HepG2 (cell line): ENCODE results near the gene SNRPD3. TPM values are rescaled to one million over a fixed set of nuclear protein-coding genes. Genes with fewer than 3 reads are reported as not detected.

Source experiments
- FOXA3 ChIP-seq: IDR thresholded peaks from 2 replicates; pipeline ENCODE4 v1.6.1; 2016; ENCODE audit warnings: missing genetic modification reagents, missing compliant biosample characterization
- HCFC1 ChIP-seq: fragments of 150-350 bp; IDR thresholded peaks from 2 replicates; pipeline ENCODE4 v1.6.1; 2014; ENCODE audit warnings: low read depth, low read length
- HNRNPL ChIP-seq: fragments of 200-400 bp; formaldehyde crosslinking; IDR thresholded peaks from 2 replicates; pipeline ENCODE4 v1.6.1; 2017; ENCODE audit warnings: mild to moderate bottlenecking, low read depth, low read length
- KDM3A ChIP-seq: IDR thresholded peaks from 2 replicates; pipeline ENCODE4 v1.6.1; 2018; ENCODE audit warnings: low read depth, missing compliant biosample characterization
- MIER3 ChIP-seq: IDR thresholded peaks from 2 replicates; pipeline ENCODE4 v1.6.1; 2016; ENCODE audit warnings: missing compliant biosample characterization, borderline replicate concordance
- PAWR ChIP-seq: sonication (generic); formaldehyde crosslinking; IDR thresholded peaks from 2 replicates; pipeline ENCODE4 v1.4.0; 2020; ENCODE audit warnings: missing genetic modification reagents, mild to moderate bottlenecking, borderline replicate concordance
- PHF20 ChIP-seq: sonication (generic); formaldehyde crosslinking; IDR thresholded peaks from 2 replicates; pipeline ENCODE4 v1.5.0; 2020; ENCODE audit warnings: mild to moderate bottlenecking, missing genetic modification reagents
- RFXAP ChIP-seq: sonication (generic); formaldehyde crosslinking; IDR thresholded peaks from 2 replicates; pipeline ENCODE4 v1.4.0; 2020; ENCODE audit warnings: missing genetic modification reagents, borderline replicate concordance
- RORA ChIP-seq: sonication (generic); formaldehyde crosslinking; IDR thresholded peaks from 2 replicates; pipeline ENCODE4 v1.5.0; 2020; ENCODE audit warnings: mild to moderate bottlenecking, missing genetic modification reagents, moderate library complexity
- ZNF180 ChIP-seq: sonication (generic); formaldehyde crosslinking; IDR thresholded peaks from 2 replicates; pipeline ENCODE4 v1.4.0; 2020; ENCODE audit warnings: low read depth, missing genetic modification reagents, borderline replicate concordance
- ZNF550 ChIP-seq: sonication (generic); formaldehyde crosslinking; IDR thresholded peaks from 2 replicates; pipeline ENCODE4 v1.4.0; 2020; ENCODE audit warnings: mild to moderate bottlenecking, missing genetic modification reagents, borderline replicate concordance
- ZNF598 ChIP-seq: sonication (generic); formaldehyde crosslinking; IDR thresholded peaks from 2 replicates; pipeline ENCODE4 v1.5.1; 2020; ENCODE audit warnings: mild to moderate bottlenecking, missing genetic modification reagents, borderline replicate concordance
- ZNF772 ChIP-seq: sonication (generic); formaldehyde crosslinking; IDR thresholded peaks from 2 replicates; pipeline ENCODE4 v1.5.0; 2020; ENCODE audit warnings: mild to moderate bottlenecking, missing genetic modification reagents
- ZSCAN9 ChIP-seq: IDR thresholded peaks from 2 replicates; pipeline ENCODE4 v1.6.1; 2016; ENCODE audit warnings: borderline replicate concordance
- polyA plus RNA-seq, 8 experiments: library from polyadenylated mRNA; depleted of rRNA in 3 of 8; stranded (reverse) in 7 of 8; unstranded in 1 of 8; fragments of >200 nt; fragmentation: Illumina TruSeq in 4 of 8; extraction: Trizol in 4 of 8; gene quantifications; 2 replicates each; pipeline versions ENCODE4 v1.2.1 to v1.2.3, GENCODE V29; 2011 to 2016; ENCODE audit warnings: low read depth in 4 of 8, missing spikeins in 1 of 8, mixed read lengths in 1 of 8; ENCODE audit not compliant: insufficient read depth in 1 of 8
- total RNA-seq, 5 experiments: library from RNA; depleted of rRNA; stranded (reverse); fragments of >200 nt; fragmentation: Illumina TruSeq; extraction: Trizol; gene quantifications; 2 replicates each; pipeline ENCODE4 v1.2.3, GENCODE V29; 2016; ENCODE audit warnings: low read depth in 1 of 5
- TF ChIP-seq, protein P1 (sequence below), 2 experiments: sonication (generic) in 1 of 2; formaldehyde crosslinking in 1 of 2; IDR thresholded peaks; 2 replicates each; pipeline versions ENCODE4 v1.4.0 to v1.6.1; 2016 to 2020; ENCODE audit warnings: borderline replicate concordance in 1 of 2, low read depth in 1 of 2, mild to moderate bottlenecking in 1 of 2, missing genetic modification reagents in 1 of 2
- TF ChIP-seq, protein P2 (sequence below): sonication (generic); formaldehyde crosslinking; IDR thresholded peaks from 2 replicates; pipeline ENCODE4 v1.8.1; 2023; ENCODE audit warnings: mild to moderate bottlenecking, missing genetic modification reagents, borderline replicate concordance
- TF ChIP-seq, protein P3 (sequence below): sonication (generic); formaldehyde crosslinking; IDR thresholded peaks from 2 replicates; pipeline ENCODE4 v1.5.1; 2020; ENCODE audit warnings: missing genetic modification reagents, mild to moderate bottlenecking, borderline replicate concordance
- TF ChIP-seq, protein P4 (sequence below): sonication (generic); formaldehyde crosslinking; conservative IDR thresholded peaks from 2 replicates; pipeline ENCODE4 v1.4.0; 2020; ENCODE audit warnings: missing genetic modification reagents

SNRPD3 gene
- total and polyA plus RNA-seq, 2 of the 13 experiments (the other 11 are each of a cell fraction or from before 2014, with no cell fraction given), result 110 to 209 TPM

DNA sequence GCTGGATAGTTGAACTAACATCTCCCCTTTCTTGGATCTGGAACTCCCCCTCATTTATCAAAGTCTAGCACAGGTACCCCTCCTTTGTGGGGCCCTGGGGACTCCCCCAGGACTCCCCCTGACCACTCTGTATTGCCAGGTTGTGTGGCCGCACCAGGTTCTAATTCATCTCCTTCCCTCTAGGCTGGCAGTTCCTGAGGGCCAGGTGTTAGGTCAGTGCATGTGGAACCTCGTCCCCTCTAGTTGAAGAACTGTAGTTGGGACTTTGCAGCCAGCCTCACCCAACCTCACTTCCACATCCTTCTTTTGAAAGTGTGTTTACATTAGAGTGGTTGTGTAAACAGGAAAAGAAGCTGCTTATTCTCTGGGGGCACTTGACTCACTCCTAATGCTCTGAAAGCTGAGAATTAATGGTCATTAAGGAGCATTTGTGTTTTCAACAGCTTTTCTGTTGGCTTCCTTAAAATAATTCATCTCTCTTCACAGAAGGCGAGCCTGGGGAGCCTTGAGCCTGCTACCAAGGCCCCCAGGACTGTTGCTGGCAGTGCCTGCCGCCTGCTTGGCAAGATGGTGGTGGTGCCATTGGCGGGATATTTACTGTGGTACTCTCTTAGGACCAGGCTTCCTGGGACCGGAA lies 48.9 kb upstream of the SNRPD3 start (continued):
- TF ChIP-seq, protein P1, sequence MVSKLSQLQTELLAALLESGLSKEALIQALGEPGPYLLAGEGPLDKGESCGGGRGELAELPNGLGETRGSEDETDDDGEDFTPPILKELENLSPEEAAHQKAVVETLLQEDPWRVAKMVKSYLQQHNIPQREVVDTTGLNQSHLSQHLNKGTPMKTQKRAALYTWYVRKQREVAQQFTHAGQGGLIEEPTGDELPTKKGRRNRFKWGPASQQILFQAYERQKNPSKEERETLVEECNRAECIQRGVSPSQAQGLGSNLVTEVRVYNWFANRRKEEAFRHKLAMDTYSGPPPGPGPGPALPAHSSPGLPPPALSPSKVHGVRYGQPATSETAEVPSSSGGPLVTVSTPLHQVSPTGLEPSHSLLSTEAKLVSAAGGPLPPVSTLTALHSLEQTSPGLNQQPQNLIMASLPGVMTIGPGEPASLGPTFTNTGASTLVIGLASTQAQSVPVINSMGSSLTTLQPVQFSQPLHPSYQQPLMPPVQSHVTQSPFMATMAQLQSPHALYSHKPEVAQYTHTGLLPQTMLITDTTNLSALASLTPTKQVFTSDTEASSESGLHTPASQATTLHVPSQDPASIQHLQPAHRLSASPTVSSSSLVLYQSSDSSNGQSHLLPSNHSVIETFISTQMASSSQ (IDR thresholded peaks at IDR 0.05; ENCODE audit: low read depth), result no peak
- TF ChIP-seq, protein P1 (CRISPR knock-in tag; IDR thresholded peaks at IDR 0.05; ENCODE audit: borderline replicate concordance), result no peak
- TF ChIP-seq PHF20 (CRISPR knock-in tag) (no peak), ZNF772 (CRISPR knock-in tag) (no peak), ZSCAN9 (CRISPR knock-in tag) (peak; percentile 37; the same call in 1 of the 2 replicates), ZNF180 (CRISPR knock-in tag) (no peak), HCFC1 (no peak), KDM3A (0 out of 2 replicates have a peak, but pooled peaks have one; percentile 28), PAWR (no peak), MIER3 (CRISPR knock-in tag) (0 out of 2 replicates have a peak, but pooled peaks have one; percentile 27), RORA (no peak), ZNF598 (CRISPR knock-in tag) (no peak), RFXAP (CRISPR knock-in tag) (no peak), ZNF550 (CRISPR knock-in tag) (no peak), HNRNPL (0 out of 2 replicates have a peak, but pooled peaks have one; percentile 17), FOXA3 (CRISPR knock-in tag) (peak; percentile 97)
- TF ChIP-seq, protein P2, sequence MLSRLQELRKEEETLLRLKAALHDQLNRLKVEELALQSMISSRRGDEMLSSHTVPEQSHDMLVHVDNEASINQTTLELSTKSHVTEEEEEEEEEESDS, result no peak
- TF ChIP-seq, protein P3, sequence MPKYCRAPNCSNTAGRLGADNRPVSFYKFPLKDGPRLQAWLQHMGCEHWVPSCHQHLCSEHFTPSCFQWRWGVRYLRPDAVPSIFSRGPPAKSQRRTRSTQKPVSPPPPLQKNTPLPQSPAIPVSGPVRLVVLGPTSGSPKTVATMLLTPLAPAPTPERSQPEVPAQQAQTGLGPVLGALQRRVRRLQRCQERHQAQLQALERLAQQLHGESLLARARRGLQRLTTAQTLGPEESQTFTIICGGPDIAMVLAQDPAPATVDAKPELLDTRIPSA (CRISPR knock-in tag), result no peak
- TF ChIP-seq, protein P4, sequence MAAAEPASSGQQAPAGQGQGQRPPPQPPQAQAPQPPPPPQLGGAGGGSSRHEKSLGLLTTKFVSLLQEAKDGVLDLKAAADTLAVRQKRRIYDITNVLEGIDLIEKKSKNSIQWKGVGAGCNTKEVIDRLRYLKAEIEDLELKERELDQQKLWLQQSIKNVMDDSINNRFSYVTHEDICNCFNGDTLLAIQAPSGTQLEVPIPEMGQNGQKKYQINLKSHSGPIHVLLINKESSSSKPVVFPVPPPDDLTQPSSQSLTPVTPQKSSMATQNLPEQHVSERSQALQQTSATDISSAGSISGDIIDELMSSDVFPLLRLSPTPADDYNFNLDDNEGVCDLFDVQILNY (CRISPR knock-in tag), result no peak
